Neural cell (in vitro differentiated cells): ENCODE measurements around the gene CMYA5. TPM values are rescaled to one million over a fixed set of nuclear protein-coding genes. Genes with fewer than 3 reads are reported as not detected.

Experiments
- H2AFZ ChIP-seq: fragments of 200-600, 300-800 bp; sonication (generic), shearing (Covaris generic); 2 replicates; pipeline ENCODE4 v1.6.0; 2014; ENCODE audit warnings: low read depth, mild to moderate bottlenecking, antibody characterized with exemption, low read length, moderate library complexity
- H3F3A ChIP-seq: fragments of 200-600 bp; shearing (Covaris generic); 2 replicates; pipeline ENCODE4 v1.6.1; 2016; ENCODE audit warnings: mild to moderate bottlenecking, moderate library complexity, mixed read lengths, antibody characterized with exemption, low read length; ENCODE audit not compliant: insufficient read depth, poor library complexity, severe bottlenecking
- H3K27ac ChIP-seq: fragments of 200-600, 300-800 bp; sonication (generic), shearing (Covaris generic); 2 replicates; pipeline ENCODE4 v1.5.1; 2014; ENCODE audit warnings: mild to moderate bottlenecking, low read length, moderate library complexity
- H3K27me3 ChIP-seq: fragments of 300-800, 200-600 bp; sonication (generic), shearing (Covaris generic); 2 replicates; pipeline ENCODE4 v1.6.0; 2014; ENCODE audit warnings: mild to moderate bottlenecking, low read depth, low read length, moderate library complexity; ENCODE audit not compliant: insufficient read depth
- H3K36me3 ChIP-seq: fragments of 300-800, 200-600 bp; sonication (generic), shearing (Covaris generic); 2 replicates; pipeline ENCODE4 v1.5.1; 2014; ENCODE audit warnings: mild to moderate bottlenecking, antibody characterized with exemption, low read length, moderate library complexity; ENCODE audit not compliant: insufficient read depth
- H3K4me2 ChIP-seq: fragments of 300-800, 200-600 bp; sonication (generic), shearing (Covaris generic); 2 replicates; pipeline ENCODE4 v1.6.0; 2014; ENCODE audit warnings: mild to moderate bottlenecking, low read length
- H3K4me3 ChIP-seq: fragments of 300-800, 200-600 bp; sonication (generic), shearing (Covaris generic); 2 replicates; pipeline ENCODE4 v1.5.1; 2014; ENCODE audit warnings: mild to moderate bottlenecking, low read length, moderate library complexity
- H3K79me2 ChIP-seq: fragments of 200-600 bp; shearing (Covaris generic); replicated peaks from 2 replicates; pipeline ENCODE4 v1.6.0; 2014; ENCODE audit warnings: mild to moderate bottlenecking, low read length, moderate library complexity; ENCODE audit not compliant: insufficient read depth
- H3K9ac ChIP-seq: fragments of 300-800, 200-600 bp; sonication (generic), shearing (Covaris generic); 2 replicates; pipeline ENCODE4 v1.6.1; 2016; ENCODE audit warnings: mild to moderate bottlenecking, low read length, mixed read lengths
- H3K9me2 ChIP-seq: fragments of 200-600 bp; shearing (Covaris generic); 2 replicates; pipeline ENCODE4 v1.6.1; 2016; ENCODE audit warnings: mild to moderate bottlenecking, low read length, mixed read lengths; ENCODE audit not compliant: insufficient read depth
- H3K9me3 ChIP-seq: fragments of 200-600, 300-800 bp; sonication (generic), shearing (Covaris generic); 2 replicates; pipeline ENCODE4 v1.6.1; 2016; ENCODE audit warnings: mild to moderate bottlenecking, mixed run types, low read length, moderate library complexity, mixed read lengths
- H4K20me1 ChIP-seq: fragments of 200-600 bp; shearing (Covaris generic); 2 replicates; pipeline ENCODE4 v1.6.1; 2016; ENCODE audit warnings: mild to moderate bottlenecking, mixed run types; ENCODE audit not compliant: insufficient read depth
- CTCF ChIP-seq: fragments of 450-650 bp; IDR thresholded peaks from 2 replicates; pipeline ENCODE4 v1.5.1; 2014; ENCODE audit warnings: antibody characterized with exemption, mild to moderate bottlenecking, moderate library complexity; ENCODE audit not compliant: poor library complexity, severe bottlenecking
- EP300 ChIP-seq: fragments of 450-650 bp; conservative IDR thresholded peaks from 2 replicates; pipeline ENCODE4 v1.6.1; 2014; ENCODE audit warnings: antibody characterized with exemption, mild to moderate bottlenecking, moderate library complexity; ENCODE audit not compliant: poor library complexity, severe bottlenecking
- EZH2 ChIP-seq: fragments of 200-600, 300-800 bp; shearing (Covaris generic), sonication (generic); IDR thresholded peaks from 2 replicates; pipeline ENCODE4 v1.6.1; 2014; ENCODE audit warnings: antibody characterized with exemption, low read length, borderline replicate concordance, mild to moderate bottlenecking; ENCODE audit not compliant: insufficient read depth, poor library complexity, severe bottlenecking
- MXI1 ChIP-seq: fragments of 450-650 bp; conservative IDR thresholded peaks from 2 replicates; pipeline ENCODE4 v1.6.1; 2014; ENCODE audit warnings: antibody characterized with exemption, mild to moderate bottlenecking; ENCODE audit not compliant: poor library complexity, severe bottlenecking
- POLR2AphosphoS5 ChIP-seq: IDR thresholded peaks from 2 replicates; pipeline ENCODE4 v1.6.1; 2012
- RAD21 ChIP-seq: fragments of 450-650 bp; conservative IDR thresholded peaks from 2 replicates; pipeline ENCODE4 v1.6.1; 2014; ENCODE audit warnings: antibody characterized with exemption, mild to moderate bottlenecking, moderate library complexity
- REST ChIP-seq: IDR thresholded peaks from 2 replicates; pipeline ENCODE4 v1.6.1; 2012; ENCODE audit warnings: borderline replicate concordance
- SMC3 ChIP-seq: fragments of 450-650 bp; conservative IDR thresholded peaks from 2 replicates; pipeline ENCODE4 v1.6.1; 2014; ENCODE audit warnings: antibody characterized with exemption, mild to moderate bottlenecking, moderate library complexity; ENCODE audit not compliant: poor library complexity
- TAF1 ChIP-seq: IDR thresholded peaks from 2 replicates; pipeline ENCODE4 v1.6.1; 2012; ENCODE audit warnings: low read depth
- polyA plus RNA-seq: library from polyadenylated mRNA; depleted of rRNA; stranded (reverse); fragments of >200 nt; gene quantifications from 2 replicates; pipeline ENCODE4 v1.2.3, GENCODE V29; 2014

Gene CMYA5
- polyA plus RNA-seq, 1 donor from 2014 or later = 0.30 TPM

GRCh38 chr5:79809743-79810142 lies 120.1 kb downstream of the CMYA5 start:
- no peak overlapping the region for H3K27ac ChIP-seq
- no peaks in the 10 kb centered on the region for H4K20me1 ChIP-seq
- H3K9me2 ChIP-seq = no peaks in the 10 kb centered on the region
- no peak overlapping the region for H3K4me3 ChIP-seq
- no peak overlapping the region for H3K4me2 ChIP-seq
- H2AFZ ChIP-seq = no peak overlapping the region
- H3K36me3 ChIP-seq = no peaks in the 10 kb centered on the region
- H3K9me3 ChIP-seq = no peaks in the 10 kb centered on the region
- no peaks in the 10 kb centered on the region for H3K27me3 ChIP-seq
- H3K9ac ChIP-seq = no peak overlapping the region
- TF ChIP-seq REST (no peak), MXI1 (no peak), EP300 (no peak), POLR2AphosphoS5 (no peak), EZH2 (no peak), SMC3 (no peak), RAD21 (no peak), TAF1 (no peak), CTCF (no peak)
- H3K79me2 ChIP-seq = no peaks in the 10 kb centered on the region
- no peaks in the 10 kb centered on the region for H3F3A ChIP-seq

GRCh38 chr5:79811081-79811480 lies 121.4 kb downstream of the CMYA5 start:
- Histone ChIP-seq H3K9me3 (no peaks in the 10 kb centered on the region), H3K4me2 (no peak overlapping the region), H3K27me3 (no peaks in the 10 kb centered on the region), H3K9ac (no peak overlapping the region), H2AFZ (no peak overlapping the region), H4K20me1 (no peaks in the 10 kb centered on the region), H3K79me2 (no peaks in the 10 kb centered on the region), H3K27ac (no peak overlapping the region), H3K4me3 (no peak overlapping the region), H3F3A (no peaks in the 10 kb centered on the region), H3K9me2 (no peaks in the 10 kb centered on the region), H3K36me3 (no peaks in the 10 kb centered on the region)
- TF ChIP-seq REST (no peak), RAD21 (no peak), TAF1 (no peak), SMC3 (no peak), POLR2AphosphoS5 (no peak), EP300 (no peak), CTCF (no peak), MXI1 (no peak)
